HepG2 (cell line): Measurements from ENCODE around the gene FOXD3. TPM values are rescaled to one million over a fixed set of nuclear protein-coding genes. Genes with fewer than 3 reads are reported as not detected.

Experiments used
- FOXM1 ChIP-seq: sonication (generic); formaldehyde crosslinking; IDR thresholded peaks from 2 replicates; pipeline ENCODE4 v1.5.0; 2020; ENCODE audit warnings: missing genetic modification reagents
- JUN ChIP-seq: sonication (generic); formaldehyde crosslinking; IDR thresholded peaks from 2 replicates; pipeline ENCODE4 v1.4.0; 2020; ENCODE audit warnings: mild to moderate bottlenecking, missing genetic modification reagents
- KDM5A ChIP-seq: fragments of 200-600 bp; sonication (generic); IDR thresholded peaks from 2 replicates; pipeline ENCODE4 v1.7.0; 2018; ENCODE audit warnings: antibody characterized with exemption, mild to moderate bottlenecking, low read length, borderline replicate concordance
- NFAT5 ChIP-seq: sonication (generic); formaldehyde crosslinking; IDR thresholded peaks from 2 replicates; pipeline ENCODE4 v1.4.0; 2020; ENCODE audit warnings: missing genetic modification reagents
- NR3C1 ChIP-seq: sonication (generic); formaldehyde crosslinking; IDR thresholded peaks from 2 replicates; pipeline ENCODE4 v1.4.0; 2020; ENCODE audit warnings: missing genetic modification reagents
- ZBTB34 ChIP-seq: sonication (generic); formaldehyde crosslinking; IDR thresholded peaks from 2 replicates; pipeline ENCODE4 v1.8.0; 2022; ENCODE audit warnings: mild to moderate bottlenecking, missing genetic modification reagents
- ZNF749 ChIP-seq: sonication (generic); formaldehyde crosslinking; IDR thresholded peaks from 2 replicates; pipeline ENCODE4 v1.8.0; 2022; ENCODE audit warnings: mild to moderate bottlenecking, missing genetic modification reagents, moderate library complexity, borderline replicate concordance
- polyA plus RNA-seq, 8 experiments: library from polyadenylated mRNA; depleted of rRNA in 3 of 8; stranded (reverse) in 7 of 8; unstranded in 1 of 8; fragments of >200 nt; fragmentation: Illumina TruSeq in 4 of 8; extraction: Trizol in 4 of 8; gene quantifications; 2 replicates each; pipeline versions ENCODE4 v1.2.1 to v1.2.3, GENCODE V29; 2011 to 2016; ENCODE audit warnings: low read depth in 4 of 8, missing spikeins in 1 of 8, mixed read lengths in 1 of 8; ENCODE audit not compliant: insufficient read depth in 1 of 8
- total RNA-seq, 5 experiments: library from RNA; depleted of rRNA; stranded (reverse); fragments of >200 nt; fragmentation: Illumina TruSeq; extraction: Trizol; gene quantifications; 2 replicates each; pipeline ENCODE4 v1.2.3, GENCODE V29; 2016; ENCODE audit warnings: low read depth in 1 of 5
- TF ChIP-seq, protein P1 (sequence below): sonication (generic); formaldehyde crosslinking; IDR thresholded peaks from 2 replicates; pipeline ENCODE4 v1.5.1; 2020; ENCODE audit warnings: mild to moderate bottlenecking, moderate library complexity, missing genetic modification reagents
- TF ChIP-seq, protein P2 (sequence below): sonication (generic); formaldehyde crosslinking; IDR thresholded peaks from one replicate; pipeline ENCODE4 v1.5.1; 2020; ENCODE audit warnings: mild to moderate bottlenecking, missing genetic modification reagents; ENCODE audit errors: not compliant biosample characterization
- TF ChIP-seq, protein P3 (sequence below): conservative IDR thresholded peaks from 2 replicates; pipeline ENCODE4 v1.6.1; 2018; ENCODE audit warnings: missing genetic modification reagents

FOXD3 gene
- total and polyA plus RNA-seq, 2 of the 13 experiments (the other 11 are each of a cell fraction or from before 2014, with no cell fraction given): not detected

GRCh38 chr1:63327417-63328054 lies 5.2 kb downstream of the FOXD3 start (continued):
- TF ChIP-seq NFAT5 (CRISPR knock-in tag) (no peak), KDM5A (no peak), NR3C1 (CRISPR knock-in tag) (no peak), JUN (CRISPR knock-in tag) (no peak), ZNF749 (CRISPR knock-in tag) (no peak), ZBTB34 (no peak), FOXM1 (CRISPR knock-in tag) (no peak)
- TF ChIP-seq, protein P1, sequence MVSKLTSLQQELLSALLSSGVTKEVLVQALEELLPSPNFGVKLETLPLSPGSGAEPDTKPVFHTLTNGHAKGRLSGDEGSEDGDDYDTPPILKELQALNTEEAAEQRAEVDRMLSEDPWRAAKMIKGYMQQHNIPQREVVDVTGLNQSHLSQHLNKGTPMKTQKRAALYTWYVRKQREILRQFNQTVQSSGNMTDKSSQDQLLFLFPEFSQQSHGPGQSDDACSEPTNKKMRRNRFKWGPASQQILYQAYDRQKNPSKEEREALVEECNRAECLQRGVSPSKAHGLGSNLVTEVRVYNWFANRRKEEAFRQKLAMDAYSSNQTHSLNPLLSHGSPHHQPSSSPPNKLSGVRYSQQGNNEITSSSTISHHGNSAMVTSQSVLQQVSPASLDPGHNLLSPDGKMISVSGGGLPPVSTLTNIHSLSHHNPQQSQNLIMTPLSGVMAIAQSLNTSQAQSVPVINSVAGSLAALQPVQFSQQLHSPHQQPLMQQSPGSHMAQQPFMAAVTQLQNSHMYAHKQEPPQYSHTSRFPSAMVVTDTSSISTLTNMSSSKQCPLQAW: no peak
- TF ChIP-seq, protein P2, sequence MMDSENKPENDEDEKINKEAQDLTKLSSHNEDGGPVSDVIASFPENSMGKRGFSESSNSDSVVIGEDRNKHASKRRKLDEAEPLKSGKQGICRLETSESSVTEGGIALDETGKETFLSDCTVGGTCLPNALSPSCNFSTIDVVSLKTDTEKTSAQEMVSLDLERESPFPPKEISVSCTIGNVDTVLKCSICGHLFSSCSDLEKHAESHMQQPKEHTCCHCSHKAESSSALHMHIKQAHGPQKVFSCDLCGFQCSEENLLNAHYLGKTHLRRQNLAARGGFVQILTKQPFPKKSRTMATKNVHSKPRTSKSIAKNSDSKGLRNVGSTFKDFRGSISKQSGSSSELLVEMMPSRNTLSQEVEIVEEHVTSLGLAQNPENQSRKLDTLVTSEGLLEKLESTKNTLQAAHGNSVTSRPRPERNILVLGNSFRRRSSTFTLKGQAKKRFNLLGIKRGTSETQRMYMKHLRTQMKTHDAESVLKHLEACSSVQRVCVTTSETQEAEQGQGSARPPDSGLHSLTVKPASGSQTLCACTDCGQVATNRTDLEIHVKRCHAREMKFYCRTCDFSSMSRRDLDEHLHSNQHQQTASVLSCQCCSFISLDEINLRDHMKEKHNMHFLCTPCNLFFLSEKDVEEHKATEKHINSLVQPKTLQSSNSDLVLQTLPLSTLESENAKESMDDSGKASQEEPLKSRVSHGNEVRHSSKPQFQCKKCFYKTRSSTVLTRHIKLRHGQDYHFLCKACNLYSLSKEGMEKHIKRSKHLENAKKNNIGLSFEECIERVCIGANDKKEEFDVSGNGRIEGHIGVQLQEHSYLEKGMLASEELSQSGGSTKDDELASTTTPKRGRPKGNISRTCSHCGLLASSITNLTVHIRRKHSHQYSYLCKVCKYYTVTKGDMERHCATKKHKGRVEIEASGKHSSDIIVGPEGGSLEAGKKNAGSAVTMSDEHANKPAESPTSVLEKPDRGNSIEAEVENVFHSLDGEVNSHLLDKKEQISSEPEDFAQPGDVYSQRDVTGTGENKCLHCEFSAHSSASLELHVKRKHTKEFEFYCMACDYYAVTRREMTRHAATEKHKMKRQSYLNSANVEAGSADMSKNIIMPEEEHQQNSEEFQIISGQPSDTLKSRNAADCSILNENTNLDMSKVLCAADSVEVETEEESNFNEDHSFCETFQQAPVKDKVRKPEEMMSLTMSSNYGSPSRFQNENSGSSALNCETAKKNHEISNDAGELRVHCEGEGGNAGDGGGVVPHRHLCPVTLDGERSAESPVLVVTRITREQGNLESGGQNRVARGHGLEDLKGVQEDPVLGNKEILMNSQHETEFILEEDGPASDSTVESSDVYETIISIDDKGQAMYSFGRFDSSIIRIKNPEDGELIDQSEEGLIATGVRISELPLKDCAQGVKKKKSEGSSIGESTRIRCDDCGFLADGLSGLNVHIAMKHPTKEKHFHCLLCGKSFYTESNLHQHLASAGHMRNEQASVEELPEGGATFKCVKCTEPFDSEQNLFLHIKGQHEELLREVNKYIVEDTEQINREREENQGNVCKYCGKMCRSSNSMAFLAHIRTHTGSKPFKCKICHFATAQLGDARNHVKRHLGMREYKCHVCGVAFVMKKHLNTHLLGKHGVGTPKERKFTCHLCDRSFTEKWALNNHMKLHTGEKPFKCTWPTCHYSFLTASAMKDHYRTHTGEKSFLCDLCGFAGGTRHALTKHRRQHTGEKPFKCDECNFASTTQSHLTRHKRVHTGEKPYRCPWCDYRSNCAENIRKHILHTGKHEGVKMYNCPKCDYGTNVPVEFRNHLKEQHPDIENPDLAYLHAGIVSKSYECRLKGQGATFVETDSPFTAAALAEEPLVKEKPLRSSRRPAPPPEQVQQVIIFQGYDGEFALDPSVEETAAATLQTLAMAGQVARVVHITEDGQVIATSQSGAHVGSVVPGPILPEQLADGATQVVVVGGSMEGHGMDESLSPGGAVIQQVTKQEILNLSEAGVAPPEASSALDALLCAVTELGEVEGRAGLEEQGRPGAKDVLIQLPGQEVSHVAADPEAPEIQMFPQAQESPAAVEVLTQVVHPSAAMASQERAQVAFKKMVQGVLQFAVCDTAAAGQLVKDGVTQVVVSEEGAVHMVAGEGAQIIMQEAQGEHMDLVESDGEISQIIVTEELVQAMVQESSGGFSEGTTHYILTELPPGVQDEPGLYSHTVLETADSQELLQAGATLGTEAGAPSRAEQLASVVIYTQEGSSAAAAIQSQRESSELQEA (CRISPR knock-in tag): no peak
- TF ChIP-seq, protein P3, sequence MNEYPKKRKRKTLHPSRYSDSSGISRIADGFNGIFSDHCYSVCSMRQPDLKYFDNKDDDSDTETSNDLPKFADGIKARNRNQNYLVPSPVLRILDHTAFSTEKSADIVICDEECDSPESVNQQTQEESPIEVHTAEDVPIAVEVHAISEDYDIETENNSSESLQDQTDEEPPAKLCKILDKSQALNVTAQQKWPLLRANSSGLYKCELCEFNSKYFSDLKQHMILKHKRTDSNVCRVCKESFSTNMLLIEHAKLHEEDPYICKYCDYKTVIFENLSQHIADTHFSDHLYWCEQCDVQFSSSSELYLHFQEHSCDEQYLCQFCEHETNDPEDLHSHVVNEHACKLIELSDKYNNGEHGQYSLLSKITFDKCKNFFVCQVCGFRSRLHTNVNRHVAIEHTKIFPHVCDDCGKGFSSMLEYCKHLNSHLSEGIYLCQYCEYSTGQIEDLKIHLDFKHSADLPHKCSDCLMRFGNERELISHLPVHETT (CRISPR knock-in tag): no peak
